ENCODE measurements around the gene ANAPC2.

DNA sequence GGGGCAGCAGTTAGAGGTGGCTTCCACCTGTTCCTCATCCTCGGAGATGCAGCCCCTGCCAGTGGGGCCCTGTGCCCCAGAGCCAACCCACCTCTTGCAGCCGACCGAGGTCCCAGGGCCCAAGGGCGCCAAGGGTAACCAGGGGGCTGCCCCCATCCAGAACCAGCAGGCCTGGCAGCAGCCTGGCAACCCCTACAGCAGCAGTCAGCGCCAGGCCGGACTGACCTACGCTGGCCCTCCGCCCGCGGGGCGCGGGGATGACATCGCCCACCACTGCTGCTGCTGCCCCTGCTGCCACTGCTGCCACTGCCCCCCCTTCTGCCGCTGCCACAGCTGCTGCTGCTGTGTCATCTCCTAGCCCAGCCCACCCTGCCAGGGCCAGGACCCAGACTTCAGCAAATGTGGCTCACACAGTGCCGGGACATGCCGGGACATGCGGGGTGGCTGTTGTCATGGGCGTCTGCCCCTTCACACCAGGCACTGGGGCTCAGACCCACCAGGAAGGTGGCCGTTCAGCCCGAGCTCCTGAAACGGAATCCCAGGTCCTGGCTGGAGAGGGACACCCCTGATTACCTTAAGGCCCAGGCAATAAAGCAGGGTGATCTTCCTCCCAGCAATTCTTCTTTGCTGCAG is 37.5 kb upstream of the ANAPC2 start:
- TF ChIP-seq, protein P1, sequence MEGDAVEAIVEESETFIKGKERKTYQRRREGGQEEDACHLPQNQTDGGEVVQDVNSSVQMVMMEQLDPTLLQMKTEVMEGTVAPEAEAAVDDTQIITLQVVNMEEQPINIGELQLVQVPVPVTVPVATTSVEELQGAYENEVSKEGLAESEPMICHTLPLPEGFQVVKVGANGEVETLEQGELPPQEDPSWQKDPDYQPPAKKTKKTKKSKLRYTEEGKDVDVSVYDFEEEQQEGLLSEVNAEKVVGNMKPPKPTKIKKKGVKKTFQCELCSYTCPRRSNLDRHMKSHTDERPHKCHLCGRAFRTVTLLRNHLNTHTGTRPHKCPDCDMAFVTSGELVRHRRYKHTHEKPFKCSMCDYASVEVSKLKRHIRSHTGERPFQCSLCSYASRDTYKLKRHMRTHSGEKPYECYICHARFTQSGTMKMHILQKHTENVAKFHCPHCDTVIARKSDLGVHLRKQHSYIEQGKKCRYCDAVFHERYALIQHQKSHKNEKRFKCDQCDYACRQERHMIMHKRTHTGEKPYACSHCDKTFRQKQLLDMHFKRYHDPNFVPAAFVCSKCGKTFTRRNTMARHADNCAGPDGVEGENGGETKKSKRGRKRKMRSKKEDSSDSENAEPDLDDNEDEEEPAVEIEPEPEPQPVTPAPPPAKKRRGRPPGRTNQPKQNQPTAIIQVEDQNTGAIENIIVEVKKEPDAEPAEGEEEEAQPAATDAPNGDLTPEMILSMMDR (IDR thresholded peaks at IDR 0.05; ENCODE audit: borderline replicate concordance, extremely low read depth, low read length, poor library complexity, severe bottlenecking) = no peak
- no peak for TF ChIP-seq EZH2 (IDR thresholded peaks at IDR 0.05; ENCODE audit: borderline replicate concordance, low read depth, low read length, severe bottlenecking)

Measured in DND-41 (cell line).